Activated T-helper 1 cell treated with Interleukin-2 at 50 U/mL for 16 hours (primary cell): Measurements from ENCODE around the gene GATD1.
A peak's percentile ranks its signal among the peaks of the same experiment; 100 is the strongest.

Experiments
- DNase-seq: peaks from one replicate; pipeline ENCODE4 v3.0.0-alpha.2; 2020; ENCODE audit warnings: low read depth

GATD1 gene

DNA sequence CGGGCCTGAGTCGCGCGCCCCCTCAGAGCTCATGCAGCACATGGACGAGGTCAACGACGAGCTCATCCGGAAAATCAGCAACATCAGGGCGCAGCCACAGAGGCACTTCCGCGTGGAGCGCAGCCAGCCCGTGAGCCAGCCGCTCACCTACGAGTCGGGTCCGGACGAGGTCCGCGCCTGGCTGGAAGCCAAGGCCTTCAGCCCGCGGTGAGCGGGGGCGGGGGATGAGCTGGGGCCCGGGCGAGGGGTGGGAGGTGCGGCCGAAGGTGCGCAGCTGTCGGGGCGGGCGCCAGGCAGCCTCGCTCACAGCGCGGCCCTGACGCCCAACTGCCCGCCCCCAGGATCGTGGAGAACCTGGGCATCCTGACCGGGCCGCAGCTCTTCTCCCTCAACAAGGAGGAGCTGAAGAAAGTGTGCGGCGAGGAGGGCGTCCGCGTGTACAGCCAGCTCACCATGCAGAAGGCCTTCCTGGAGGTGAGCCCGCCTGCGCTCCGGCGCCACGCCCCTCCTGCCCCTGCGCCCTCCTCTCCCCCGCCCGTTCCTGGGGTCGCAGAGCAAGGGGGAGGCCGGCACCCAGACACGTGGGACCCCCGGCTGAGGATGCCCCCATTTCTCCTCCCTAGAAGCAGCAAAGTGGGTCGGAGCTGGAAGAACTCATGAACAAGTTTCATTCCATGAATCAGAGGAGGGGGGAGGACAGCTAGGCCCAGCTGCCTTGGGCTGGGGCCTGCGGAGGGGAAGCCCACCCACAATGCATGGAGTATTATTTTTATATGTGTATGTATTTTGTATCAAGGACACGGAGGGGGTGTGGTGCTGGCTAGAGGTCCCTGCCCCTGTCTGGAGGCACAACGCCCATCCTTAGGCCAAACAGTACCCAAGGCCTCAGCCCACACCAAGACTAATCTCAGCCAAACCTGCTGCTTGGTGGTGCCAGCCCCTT, 50.7 kb downstream of the GATD1 start:
- DNase-seq: peak; percentile 34

GRCh38 chr11:725624-726202, 51.6 kb downstream of the GATD1 start:
- no peak for DNase-seq

DNA sequence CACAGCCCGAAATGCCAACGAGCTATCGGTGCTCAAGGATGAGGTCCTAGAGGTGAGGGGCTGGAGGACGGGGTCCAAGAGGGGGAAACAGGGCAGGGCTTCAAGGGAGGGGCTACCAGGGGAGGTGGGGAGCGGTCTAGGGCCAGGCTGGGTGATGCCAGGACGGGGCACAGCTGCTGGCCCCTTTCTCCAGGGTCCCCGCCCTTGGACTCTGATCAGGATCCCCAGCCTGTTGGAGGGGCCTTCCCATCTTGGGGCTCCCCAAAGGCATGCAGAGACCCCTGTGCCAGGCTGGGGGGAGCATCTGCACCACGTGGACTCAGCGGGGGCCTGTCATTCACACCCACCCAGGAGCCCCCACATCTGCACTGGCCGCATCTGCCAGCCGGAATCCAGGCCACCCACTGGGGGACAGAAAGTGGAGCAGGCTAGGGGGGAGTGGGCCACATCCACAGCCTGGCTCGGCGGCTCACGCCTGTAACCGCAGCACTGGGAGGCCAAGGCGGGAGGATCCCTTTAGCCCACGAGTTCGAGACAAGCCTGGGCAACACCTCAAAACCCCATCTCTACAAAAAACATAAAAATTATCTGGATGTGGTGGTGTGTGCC, 52.4 kb downstream of the GATD1 start:
- DNase-seq: no peak

DNA sequence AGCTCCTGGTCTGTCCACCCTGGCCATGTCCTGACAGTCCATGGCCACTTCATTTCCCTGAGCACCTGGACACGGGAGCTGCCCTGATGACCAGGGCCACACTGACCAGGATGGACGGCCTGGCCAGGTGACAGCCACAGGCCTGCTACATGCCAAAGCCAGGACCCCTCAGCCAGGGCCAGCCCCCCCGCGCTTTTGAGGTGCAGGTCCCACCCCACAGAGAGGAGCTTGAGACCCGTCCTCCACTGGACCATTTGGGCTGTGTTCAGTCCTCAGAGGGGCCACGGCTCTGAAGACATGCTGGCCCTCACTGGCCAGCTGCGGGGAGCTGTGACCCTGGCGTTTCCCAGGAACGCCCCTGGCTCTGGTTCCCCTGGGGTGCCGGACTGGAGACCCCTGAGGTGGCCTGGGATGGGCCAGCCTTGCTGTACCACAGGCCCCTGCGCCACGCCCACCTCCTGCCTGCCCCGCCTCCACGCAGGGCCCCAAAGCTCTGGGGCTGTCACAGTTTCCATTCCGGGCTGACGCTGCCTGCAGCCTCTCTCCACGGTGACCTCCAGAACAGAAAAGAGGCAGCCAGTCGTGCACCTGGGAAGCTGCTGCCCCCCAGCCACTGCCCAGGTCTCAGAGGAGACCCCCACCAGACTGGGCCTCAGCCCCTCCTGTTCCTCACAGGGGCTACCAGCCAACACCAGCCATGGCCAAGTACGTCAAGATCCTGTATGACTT, 53.1 kb downstream of the GATD1 start:
- no peak for DNase-seq

GRCh38 chr11:723120-723883, 54.0 kb downstream of the GATD1 start:
- DNase-seq: no peak

DNA sequence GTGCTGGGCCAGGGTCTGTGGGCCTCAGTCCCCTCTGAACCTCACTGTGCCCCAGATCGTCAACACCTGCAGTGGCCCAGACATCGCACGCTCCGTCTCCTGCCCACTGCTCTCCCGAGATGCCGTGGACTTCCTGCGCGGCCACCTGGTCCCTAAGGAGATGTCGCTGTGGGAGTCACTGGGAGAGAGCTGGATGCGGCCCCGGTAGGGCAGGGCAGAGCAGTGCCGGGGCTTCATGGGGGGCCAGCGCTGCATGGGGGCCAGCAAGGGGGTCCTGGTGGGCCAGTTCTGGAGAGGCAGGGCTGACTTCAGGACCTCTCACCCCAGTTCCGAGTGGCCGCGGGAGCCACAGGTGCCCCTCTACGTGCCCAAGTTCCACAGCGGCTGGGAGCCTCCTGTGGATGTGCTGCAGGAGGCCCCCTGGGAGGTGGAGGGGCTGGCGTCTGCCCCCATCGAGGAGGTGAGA, 54.9 kb downstream of the GATD1 start:
- DNase-seq: no peak

GRCh38 chr11:721741-722345, 55.4 kb downstream of the GATD1 start:
- peak; percentile 32 for DNase-seq

DNA sequence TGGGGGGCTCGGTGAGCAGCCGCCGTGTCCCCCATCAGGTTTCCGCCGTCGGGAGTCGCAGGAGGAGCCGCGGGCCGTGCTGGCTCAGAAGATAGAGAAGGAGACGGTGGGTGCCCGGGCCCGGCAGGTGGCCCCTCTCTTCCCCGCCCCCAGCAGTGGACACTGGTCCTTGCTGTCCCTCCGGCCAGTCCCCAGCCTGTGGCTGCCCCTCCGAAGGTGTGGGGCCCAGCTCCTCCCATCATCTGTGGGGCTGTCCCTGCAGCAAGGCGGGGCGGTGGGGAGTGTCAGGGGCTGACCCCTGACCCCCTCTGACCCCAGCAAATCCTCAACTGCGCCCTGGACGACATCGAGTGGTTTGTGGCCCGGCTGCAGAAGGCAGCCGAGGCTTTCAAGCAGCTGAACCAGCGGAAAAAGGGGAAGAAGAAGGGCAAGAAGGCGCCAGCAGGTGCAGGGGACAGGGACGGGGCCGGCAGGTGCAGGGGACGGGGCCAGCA, 56.0 kb downstream of the GATD1 start:
- DNase-seq: no peak

DNA sequence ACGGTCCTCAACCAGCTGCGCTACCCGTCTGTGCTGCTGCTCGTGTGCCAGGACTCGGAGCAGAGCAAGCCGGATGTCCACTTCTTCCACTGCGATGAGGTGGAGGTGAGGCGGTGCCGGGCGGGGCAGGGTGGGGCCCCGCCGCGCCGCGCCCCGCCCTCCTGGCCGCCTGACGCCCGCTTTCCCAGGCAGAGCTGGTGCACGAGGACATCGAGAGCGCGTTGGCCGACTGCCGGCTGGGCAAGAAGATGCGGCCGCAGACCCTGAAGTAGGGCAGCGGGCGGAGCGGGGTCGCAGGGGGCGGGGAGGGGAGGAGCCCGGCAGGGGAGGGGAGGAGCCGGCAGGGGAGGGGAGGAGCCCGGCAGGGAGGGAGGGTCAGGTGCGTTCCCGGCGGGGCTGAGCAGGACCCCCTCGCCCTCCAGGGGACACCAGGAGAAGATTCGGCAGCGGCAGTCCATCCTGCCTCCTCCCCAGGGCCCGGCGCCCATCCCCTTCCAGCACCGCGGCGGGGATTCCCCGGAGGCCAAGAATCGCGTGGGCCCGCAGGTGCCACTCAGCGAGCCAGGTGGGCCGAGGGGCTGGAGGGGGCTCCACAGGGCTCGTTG, 56.5 kb downstream of the GATD1 start:
- peak; percentile 38 for DNase-seq

DNA sequence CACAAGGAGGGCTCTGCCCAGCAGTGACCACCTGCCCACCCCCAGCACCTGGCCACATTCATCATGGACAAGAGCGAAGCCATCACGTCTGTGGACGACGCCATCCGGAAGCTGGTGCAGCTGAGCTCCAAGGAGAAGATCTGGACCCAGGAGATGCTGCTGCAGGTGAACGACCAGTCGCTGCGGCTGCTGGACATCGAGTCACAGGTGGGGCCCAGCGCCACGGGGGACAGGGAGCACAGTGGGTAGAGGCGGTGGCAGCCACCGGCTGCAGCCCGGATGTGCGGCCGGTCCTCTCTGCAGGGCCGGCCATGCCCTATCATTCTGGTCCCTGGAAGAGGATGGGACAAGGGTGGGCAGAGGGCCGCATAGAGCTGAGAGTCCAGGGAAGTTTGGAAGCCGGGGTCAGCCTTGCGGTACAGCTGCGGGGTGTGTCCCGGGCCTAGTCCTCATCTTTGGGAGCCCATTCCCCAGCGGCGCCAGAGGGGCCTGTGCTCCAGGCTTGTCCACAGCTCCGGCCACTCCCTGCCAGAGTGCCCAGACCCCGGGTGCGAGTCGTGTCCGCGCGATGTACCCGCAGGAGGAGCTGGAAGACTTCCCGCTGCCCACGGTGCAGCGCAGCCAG, 57.2 kb downstream of the GATD1 start:
- DNase-seq: no peak

DNA sequence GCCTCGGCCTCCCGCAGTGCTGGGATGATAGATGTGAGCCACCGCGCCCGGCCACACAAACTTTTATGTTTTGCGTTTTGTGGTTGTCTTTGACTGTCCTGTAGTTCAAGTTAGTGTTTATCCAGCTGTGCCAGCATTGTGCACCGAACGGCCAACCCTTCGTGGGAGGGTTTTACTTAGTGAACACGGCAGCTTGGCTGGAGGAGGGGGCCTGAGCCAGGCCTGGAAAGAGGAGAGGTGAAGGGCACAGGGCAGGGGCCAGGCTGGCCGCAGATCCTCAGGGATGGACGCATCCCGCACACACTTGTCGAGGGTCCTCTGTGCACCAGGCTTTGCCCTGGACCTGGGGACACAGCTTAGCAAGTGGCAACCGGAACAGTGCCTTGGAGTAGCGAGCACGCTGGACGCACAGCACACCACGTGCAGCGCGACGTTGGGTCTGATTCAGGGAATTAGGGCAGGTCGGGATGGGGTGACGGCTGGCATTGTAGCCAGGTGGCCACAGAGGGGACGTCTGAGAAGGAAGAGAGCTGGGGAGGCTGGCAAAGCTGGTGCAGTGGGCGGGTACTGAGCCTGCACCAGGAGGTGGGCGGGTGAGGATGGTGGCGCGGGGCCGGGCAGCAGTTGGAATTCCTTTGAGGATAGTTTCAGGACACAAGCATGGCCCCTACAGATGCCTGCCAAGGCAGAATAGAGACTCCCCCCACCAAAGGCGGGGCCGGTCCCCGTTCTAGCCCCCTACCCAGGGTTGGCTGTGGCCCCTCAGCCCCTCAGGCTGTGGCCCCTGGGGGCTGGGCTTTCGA, 57.9 kb downstream of the GATD1 start:
- no peak for DNase-seq
